ENCODE data around the gene ANKRD61. TPM values are rescaled to one million over a fixed set of nuclear protein-coding genes. Genes with fewer than 3 reads are reported as not detected.
"Not testable (repeated sequence)": the region's sequence is repeated elsewhere in the genome, so short reads cannot be mapped to it uniquely, and the experiment has no call there.

Gene ANKRD61
- total RNA-seq, 3 donors from 2014 or later, result 0.33 TPM; not detected in 2

DNA sequence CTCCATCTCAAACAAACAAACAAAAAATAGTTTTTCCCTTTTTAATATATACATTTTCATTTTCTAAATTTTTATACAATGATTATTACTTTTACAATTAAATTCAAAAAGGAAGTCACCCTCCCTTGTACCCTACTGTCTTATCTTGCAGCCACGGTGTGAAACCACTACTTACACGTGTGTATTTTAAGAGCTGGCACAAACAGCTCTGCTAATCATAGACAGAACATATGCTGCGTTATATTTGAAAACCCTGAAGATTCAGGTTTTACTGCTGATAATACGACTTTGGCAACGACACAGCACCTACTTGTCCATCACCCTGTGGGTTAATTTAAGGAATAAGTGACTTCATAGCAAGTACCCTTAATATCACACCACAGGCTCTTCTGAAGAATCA is 991 bp downstream of the ANKRD61 start:
- Histone ChIP-seq H3K27ac (no peak overlapping the region), H3K9me3 (no peaks in the 10 kb centered on the region), H3K4me3 (no peak overlapping the region), H3K36me3 (no peaks in the 10 kb centered on the region), H3K4me1 (no peaks in the 10 kb centered on the region), H3K27me3 (no peaks in the 10 kb centered on the region)
- intact Hi-C loops (cut with DNase I; ENCODE audit: low total_unique reads), result no loop called here
- TF ChIP-seq, protein P1, sequence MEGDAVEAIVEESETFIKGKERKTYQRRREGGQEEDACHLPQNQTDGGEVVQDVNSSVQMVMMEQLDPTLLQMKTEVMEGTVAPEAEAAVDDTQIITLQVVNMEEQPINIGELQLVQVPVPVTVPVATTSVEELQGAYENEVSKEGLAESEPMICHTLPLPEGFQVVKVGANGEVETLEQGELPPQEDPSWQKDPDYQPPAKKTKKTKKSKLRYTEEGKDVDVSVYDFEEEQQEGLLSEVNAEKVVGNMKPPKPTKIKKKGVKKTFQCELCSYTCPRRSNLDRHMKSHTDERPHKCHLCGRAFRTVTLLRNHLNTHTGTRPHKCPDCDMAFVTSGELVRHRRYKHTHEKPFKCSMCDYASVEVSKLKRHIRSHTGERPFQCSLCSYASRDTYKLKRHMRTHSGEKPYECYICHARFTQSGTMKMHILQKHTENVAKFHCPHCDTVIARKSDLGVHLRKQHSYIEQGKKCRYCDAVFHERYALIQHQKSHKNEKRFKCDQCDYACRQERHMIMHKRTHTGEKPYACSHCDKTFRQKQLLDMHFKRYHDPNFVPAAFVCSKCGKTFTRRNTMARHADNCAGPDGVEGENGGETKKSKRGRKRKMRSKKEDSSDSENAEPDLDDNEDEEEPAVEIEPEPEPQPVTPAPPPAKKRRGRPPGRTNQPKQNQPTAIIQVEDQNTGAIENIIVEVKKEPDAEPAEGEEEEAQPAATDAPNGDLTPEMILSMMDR (IDR thresholded peaks at IDR 0.05), result no peak
- TF ChIP-seq POLR2A (IDR thresholded peaks at IDR 0.05), result no peak
- TF ChIP-seq POLR2AphosphoS5 (IDR thresholded peaks at IDR 0.05), result no peak
- DNase-seq (ENCODE audit: low spot score in 2 of 2), result no peak

DNA sequence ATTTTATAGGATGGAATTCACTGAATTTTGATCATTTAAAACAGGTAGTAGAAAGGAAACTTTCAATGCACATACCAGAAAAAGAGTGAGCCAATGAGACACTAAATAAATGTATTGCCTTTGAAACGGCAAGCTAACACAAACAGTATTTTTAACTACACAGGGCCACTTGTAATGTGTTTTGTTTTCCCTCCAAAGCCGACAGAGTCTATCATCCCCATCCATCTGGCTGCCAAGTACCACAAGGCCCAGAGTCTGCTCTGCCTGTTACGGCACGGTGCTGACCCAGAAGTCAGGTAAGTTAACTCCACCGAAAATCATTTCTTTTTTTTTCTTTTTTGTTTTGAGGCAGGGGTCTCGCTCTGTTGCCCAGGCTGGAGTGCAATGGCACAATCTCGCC is 1.5 kb downstream of the ANKRD61 start:
- no peaks in the 10 kb centered on the region for H3K27me3 ChIP-seq
- no peak overlapping the region for H3K4me3 ChIP-seq
- H3K9me3 ChIP-seq, result no peaks in the 10 kb centered on the region
- no peak overlapping the region for H3K27ac ChIP-seq
- no peak for DNase-seq (ENCODE audit: low spot score in 2 of 2)
- TF ChIP-seq, protein P1 (IDR thresholded peaks at IDR 0.05), result no peak
- TF ChIP-seq POLR2A (IDR thresholded peaks at IDR 0.05), result no peak
- TF ChIP-seq POLR2AphosphoS5 (IDR thresholded peaks at IDR 0.05), result no peak
- no peaks in the 10 kb centered on the region for H3K36me3 ChIP-seq
- intact Hi-C loops (cut with DNase I; ENCODE audit: low total_unique reads), result no loop called here
- H3K4me1 ChIP-seq, result no peaks in the 10 kb centered on the region

DNA sequence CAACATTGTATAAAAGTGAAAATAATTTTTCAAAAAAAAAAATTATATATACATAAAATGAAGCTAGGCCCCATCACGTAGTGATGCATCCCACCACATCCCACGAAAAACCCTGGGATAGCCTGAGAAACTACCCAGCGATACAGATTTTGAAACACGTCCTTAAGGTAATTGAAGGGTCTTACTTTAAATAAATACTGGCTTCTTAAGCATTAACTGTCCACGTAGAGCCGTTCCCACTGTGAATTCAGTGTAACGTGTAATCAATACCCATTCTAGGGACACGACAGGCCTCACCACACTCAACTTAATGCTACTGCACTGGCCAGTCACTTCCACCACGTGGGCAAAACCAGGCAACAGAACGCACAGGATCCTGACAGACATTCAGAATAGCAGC is 4.0 kb downstream of the ANKRD61 start:
- TF ChIP-seq, protein P1 (IDR thresholded peaks at IDR 0.05), result no peak
- TF ChIP-seq POLR2A (IDR thresholded peaks at IDR 0.05) (no peak), POLR2AphosphoS5 (IDR thresholded peaks at IDR 0.05) (no peak)
- no peaks in the 10 kb centered on the region for H3K36me3 ChIP-seq
- DNase-seq (ENCODE audit: low spot score in 2 of 2), result no peak
- H3K9me3 ChIP-seq, result no peaks in the 10 kb centered on the region
- H3K4me3 ChIP-seq, result no peak overlapping the region
- intact Hi-C loops (cut with DNase I; ENCODE audit: low total_unique reads), result no loop called here
- no peaks in the 10 kb centered on the region for H3K27me3 ChIP-seq
- H3K27ac ChIP-seq, result no peak overlapping the region
- H3K4me1 ChIP-seq, result no peaks in the 10 kb centered on the region

DNA sequence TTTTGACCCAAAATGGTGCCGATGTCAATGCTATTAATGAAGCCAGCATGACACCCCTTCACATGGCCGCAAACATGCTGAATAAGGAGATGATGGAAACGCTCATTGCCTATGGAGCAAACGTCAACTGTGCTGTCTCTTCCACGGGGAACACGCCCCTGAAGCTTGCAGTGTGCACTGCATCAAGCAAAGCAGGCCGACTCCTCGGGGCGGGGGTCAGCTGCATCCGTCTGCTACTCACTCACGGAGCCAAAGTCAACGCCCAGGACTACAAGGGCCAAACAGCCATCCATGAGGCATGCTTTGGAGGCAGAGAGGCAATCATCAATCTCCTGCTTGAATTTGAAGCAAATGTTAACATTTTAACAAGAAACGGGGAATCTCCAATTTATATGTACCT is 4.5 kb downstream of the ANKRD61 start:
- TF ChIP-seq, protein P1 (IDR thresholded peaks at IDR 0.05), result no peak
- TF ChIP-seq POLR2AphosphoS5 (IDR thresholded peaks at IDR 0.05), result no peak
- no peak for TF ChIP-seq POLR2A (IDR thresholded peaks at IDR 0.05)
- Histone ChIP-seq H3K27me3 (no peaks in the 10 kb centered on the region), H3K4me3 (no peak overlapping the region), H3K36me3 (peaks cover 5% of the 10 kb centered on the region), H3K9me3 (no peaks in the 10 kb centered on the region), H3K4me1 (no peaks in the 10 kb centered on the region), H3K27ac (no peak overlapping the region)
- no peak for DNase-seq (ENCODE audit: low spot score in 2 of 2)
- intact Hi-C loops (cut with DNase I; ENCODE audit: low total_unique reads), result no loop called here

DNA sequence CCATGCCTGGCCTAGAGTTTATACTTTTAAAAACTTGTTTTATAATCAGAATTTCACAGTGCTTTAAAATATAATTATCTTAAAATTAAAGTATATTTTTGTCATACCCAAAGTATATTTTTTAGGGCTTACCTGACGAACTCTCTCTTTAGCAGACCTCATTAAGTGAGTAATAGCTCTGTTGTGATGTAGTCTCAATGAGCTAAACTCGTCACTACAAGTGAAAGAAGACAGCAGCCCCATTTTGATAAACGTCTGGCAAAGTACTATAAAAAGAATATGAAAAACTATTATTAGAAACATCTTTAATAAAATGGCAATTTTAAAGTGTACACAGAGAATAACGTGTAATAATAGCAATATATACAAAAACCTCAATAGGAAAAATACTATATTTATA is 18.6 kb downstream of the ANKRD61 start:
- TF ChIP-seq, protein P1 (IDR thresholded peaks at IDR 0.05), result no peak
- TF ChIP-seq POLR2AphosphoS5 (IDR thresholded peaks at IDR 0.05), result no peak
- TF ChIP-seq POLR2A (IDR thresholded peaks at IDR 0.05), result no peak
- Histone ChIP-seq H3K36me3 (peaks cover 3% of the 10 kb centered on the region), H3K4me3 (no peak overlapping the region), H3K9me3 (no peaks in the 10 kb centered on the region), H3K27me3 (no peaks in the 10 kb centered on the region), H3K27ac (no peak overlapping the region), H3K4me1 (no peaks in the 10 kb centered on the region)
- DNase-seq (ENCODE audit: low spot score in 2 of 2), result no peak
- intact Hi-C loops (cut with DNase I; ENCODE audit: low total_unique reads), result no loop called here

DNA sequence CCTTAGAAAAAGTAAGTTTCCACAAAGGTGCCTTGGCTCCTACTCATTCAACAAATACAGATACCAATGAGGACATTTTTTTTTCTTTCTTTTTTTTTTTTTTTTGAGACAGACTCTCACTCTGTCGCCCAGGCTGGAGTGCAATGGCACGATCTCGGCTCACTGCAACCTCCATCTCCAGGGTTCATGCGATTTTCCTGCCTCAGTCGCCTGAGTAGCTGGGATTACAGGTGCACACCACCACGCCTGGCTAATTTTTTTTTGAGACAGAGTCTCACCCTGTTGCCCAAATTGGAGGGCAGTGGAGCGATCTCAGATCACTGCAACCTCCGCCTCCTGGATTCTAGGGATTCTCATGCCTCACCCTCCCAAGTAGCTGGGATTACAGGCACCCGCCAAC is 20.0 kb downstream of the ANKRD61 start:
- H3K4me1 ChIP-seq; H3K9me3 ChIP-seq; H3K36me3 ChIP-seq; intact Hi-C loops (cut with DNase I; ENCODE audit: low total_unique reads); DNase-seq (ENCODE audit: low spot score in 2 of 2); H3K27ac ChIP-seq; H3K27me3 ChIP-seq; H3K4me3 ChIP-seq: not testable (repeated sequence)
